ENCODE data around the gene ADORA2A. TPM values are rescaled to one million over a fixed set of nuclear protein-coding genes. Genes with fewer than 3 reads are reported as not detected.

Gene ADORA2A
- polyA plus RNA-seq, 2 of the 4 experiments (the other 2 are of a cell fraction), result 0.48 to 1.8 TPM

DNA sequence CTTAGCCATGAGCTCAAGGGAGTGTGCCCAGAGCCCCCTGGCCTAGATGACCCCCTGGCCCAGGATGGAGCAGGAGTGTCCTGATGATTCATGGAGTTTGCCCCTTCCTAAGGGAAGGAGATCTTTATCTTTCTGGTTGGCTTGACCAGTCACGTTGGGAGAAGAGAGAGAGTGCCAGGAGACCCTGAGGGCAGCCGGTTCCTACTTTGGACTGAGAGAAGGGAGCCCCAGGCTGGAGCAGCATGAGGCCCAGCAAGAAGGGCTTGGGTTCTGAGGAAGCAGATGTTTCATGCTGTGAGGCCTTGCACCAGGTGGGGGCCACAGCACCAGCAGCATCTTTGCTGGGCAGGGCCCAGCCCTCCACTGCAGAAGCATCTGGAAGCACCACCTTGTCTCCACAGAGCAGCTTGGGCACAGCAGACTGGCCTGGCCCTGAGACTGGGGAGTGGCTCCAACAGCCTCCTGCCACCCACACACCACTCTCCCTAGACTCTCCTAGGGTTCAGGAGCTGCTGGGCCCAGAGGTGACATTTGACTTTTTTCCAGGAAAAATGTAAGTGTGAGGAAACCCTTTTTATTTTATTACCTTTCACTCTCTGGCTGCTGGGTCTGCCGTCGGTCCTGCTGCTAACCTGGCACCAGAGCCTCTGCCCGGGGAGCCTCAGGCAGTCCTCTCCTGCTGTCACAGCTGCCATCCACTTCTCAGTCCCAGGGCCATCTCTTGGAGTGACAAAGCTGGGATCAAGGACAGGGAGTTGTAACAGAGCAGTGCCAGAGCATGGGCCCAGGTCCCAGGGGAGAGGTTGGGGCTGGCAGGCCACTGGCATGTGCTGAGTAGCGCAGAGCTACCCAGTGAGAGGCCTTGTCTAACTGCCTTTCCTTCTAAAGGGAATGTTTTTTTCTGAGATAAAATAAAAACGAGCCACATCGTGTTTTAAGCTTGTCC is 14.3 kb downstream of the ADORA2A start (continued):
- TF ChIP-seq, protein P1, sequence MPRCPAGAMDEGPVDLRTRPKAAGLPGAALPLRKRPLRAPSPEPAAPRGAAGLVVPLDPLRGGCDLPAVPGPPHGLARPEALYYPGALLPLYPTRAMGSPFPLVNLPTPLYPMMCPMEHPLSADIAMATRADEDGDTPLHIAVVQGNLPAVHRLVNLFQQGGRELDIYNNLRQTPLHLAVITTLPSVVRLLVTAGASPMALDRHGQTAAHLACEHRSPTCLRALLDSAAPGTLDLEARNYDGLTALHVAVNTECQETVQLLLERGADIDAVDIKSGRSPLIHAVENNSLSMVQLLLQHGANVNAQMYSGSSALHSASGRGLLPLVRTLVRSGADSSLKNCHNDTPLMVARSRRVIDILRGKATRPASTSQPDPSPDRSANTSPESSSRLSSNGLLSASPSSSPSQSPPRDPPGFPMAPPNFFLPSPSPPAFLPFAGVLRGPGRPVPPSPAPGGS (IDR thresholded peaks at IDR 0.05), result no peak
- TF ChIP-seq ESRRA (IDR thresholded peaks at IDR 0.05; ENCODE audit: borderline replicate concordance, low read length) (no peak), EP300 (IDR thresholded peaks at IDR 0.05) (no peak)

- Histone ChIP-seq H3K9me3 (no peaks in the 10 kb centered on the region), H3K4me2 (no peak overlapping the region), H3K4me3 (no peak overlapping the region), H3K4me1 (no peaks in the 10 kb centered on the region), H3K27ac (no peak overlapping the region)
- FAIRE-seq (no peak), ATAC-seq (no peak), DNase-seq (ENCODE audit: low read depth in 1 of 2, low spot score in 1 of 2) (no peak)
- WGBS (ENCODE audit: missing lambda C conversion rate), result 71% methylated on average over 8 of the region's 8 CpGs
- ChIA-PET CTCF (no interaction called here), POLR2A (no interaction called here)
- TF ChIP-seq HDAC2 (IDR thresholded peaks at IDR 0.05) (no peak), HES2 (IDR thresholded peaks at IDR 0.05) (no peak), ESRRA (IDR thresholded peaks at IDR 0.05; ENCODE audit: borderline replicate concordance, low read length) (no peak), MAFK (IDR thresholded peaks at IDR 0.05; ENCODE audit: partially characterized antibody) (no peak), EHMT2 (IDR thresholded peaks at IDR 0.05; ENCODE audit: low read depth) (no peak), HOXB13 (CRISPR knock-in tag; IDR thresholded peaks at IDR 0.05; ENCODE audit: low read depth) (no peak), CBX2 (IDR thresholded peaks at IDR 0.05; ENCODE audit: borderline replicate concordance, low read depth) (no peak), SREBF2 (IDR thresholded peaks at IDR 0.05) (no peak), TFCP2L1 (CRISPR knock-in tag; IDR thresholded peaks at IDR 0.05) (no peak), NR3C1 (IDR thresholded peaks at IDR 0.05) (no peak), PHF8 (IDR thresholded peaks at IDR 0.05; ENCODE audit: borderline replicate concordance, low read depth) (no peak), RAD21 (conservative IDR thresholded peaks at IDR 0.05 in 1 of 2, IDR thresholded peaks at IDR 0.05 in 1 of 2) (no peak), NFE2L2 (conservative IDR thresholded peaks at IDR 0.05; ENCODE audit: low read length) (no peak), MYC (IDR thresholded peaks at IDR 0.05; ENCODE audit: borderline replicate concordance, low read length) (no peak), KDM5A (IDR thresholded peaks at IDR 0.05) (no peak), RFX5 (IDR thresholded peaks at IDR 0.05) (no peak)
- TF ChIP-seq, protein P1 (IDR thresholded peaks at IDR 0.05), result no peak
Measured at GRCh38 chr22:24442352-24442744, 14.9 kb downstream of the ADORA2A start.

- ChIA-PET POLR2A (no interaction called here), CTCF (interaction anchor here (1.0 to 1.8 kb wide), 3 partner anchors 19 to 78 kb away, joined by 3 to 7 read pairs (median 3); no protein-coding TSS in a partner anchor)
- Histone ChIP-seq H3K4me3 (no peak overlapping the region), H3K9me3 (no peaks in the 10 kb centered on the region), H3K27ac (no peak overlapping the region), H3K4me1 (no peaks in the 10 kb centered on the region), H3K4me2 (no peak overlapping the region)
- DNase-seq (ENCODE audit: low read depth in 1 of 2, low spot score in 1 of 2) (no peak), FAIRE-seq (no peak), ATAC-seq (no peak)
- TF ChIP-seq EP300 (IDR thresholded peaks at IDR 0.05) (no peak), NR3C1 (IDR thresholded peaks at IDR 0.05) (no peak), ESRRA (IDR thresholded peaks at IDR 0.05; ENCODE audit: borderline replicate concordance, low read length) (no peak), CBX8 (IDR thresholded peaks at IDR 0.05) (no peak), HOXA7 (CRISPR knock-in tag; IDR thresholded peaks at IDR 0.05) (no peak), CBX2 (IDR thresholded peaks at IDR 0.05; ENCODE audit: borderline replicate concordance, low read depth) (no peak)
- TF ChIP-seq, protein P2, sequence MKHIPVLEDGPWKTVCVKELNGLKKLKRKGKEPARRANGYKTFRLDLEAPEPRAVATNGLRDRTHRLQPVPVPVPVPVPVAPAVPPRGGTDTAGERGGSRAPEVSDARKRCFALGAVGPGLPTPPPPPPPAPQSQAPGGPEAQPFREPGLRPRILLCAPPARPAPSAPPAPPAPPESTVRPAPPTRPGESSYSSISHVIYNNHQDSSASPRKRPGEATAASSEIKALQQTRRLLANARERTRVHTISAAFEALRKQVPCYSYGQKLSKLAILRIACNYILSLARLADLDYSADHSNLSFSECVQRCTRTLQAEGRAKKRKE (CRISPR knock-in tag; IDR thresholded peaks at IDR 0.05; ENCODE audit: low read depth), result no peak
Measured at GRCh38 chr22:24443668-24444067, 16.3 kb downstream of the ADORA2A start.

All from A549 (cell line).